GM18499 (cell line): Measurements from ENCODE around the gene AEN.
A peak's percentile ranks its signal among the peaks of the same experiment; 100 is the strongest.
"Not testable (repeated sequence)": the region's sequence is repeated elsewhere in the genome, so short reads cannot be mapped to it uniquely, and the experiment has no call there.

ENCODE experiments used
- ATAC-seq: cut with Tn5 transposase; IDR thresholded peaks from one replicate; pipeline ENCODE4 v1.9.1; 2021; ENCODE audit warnings: moderate number of reproducible peaks; ENCODE audit not compliant: insufficient read depth, unreplicated experiment

The AEN gene

DNA sequence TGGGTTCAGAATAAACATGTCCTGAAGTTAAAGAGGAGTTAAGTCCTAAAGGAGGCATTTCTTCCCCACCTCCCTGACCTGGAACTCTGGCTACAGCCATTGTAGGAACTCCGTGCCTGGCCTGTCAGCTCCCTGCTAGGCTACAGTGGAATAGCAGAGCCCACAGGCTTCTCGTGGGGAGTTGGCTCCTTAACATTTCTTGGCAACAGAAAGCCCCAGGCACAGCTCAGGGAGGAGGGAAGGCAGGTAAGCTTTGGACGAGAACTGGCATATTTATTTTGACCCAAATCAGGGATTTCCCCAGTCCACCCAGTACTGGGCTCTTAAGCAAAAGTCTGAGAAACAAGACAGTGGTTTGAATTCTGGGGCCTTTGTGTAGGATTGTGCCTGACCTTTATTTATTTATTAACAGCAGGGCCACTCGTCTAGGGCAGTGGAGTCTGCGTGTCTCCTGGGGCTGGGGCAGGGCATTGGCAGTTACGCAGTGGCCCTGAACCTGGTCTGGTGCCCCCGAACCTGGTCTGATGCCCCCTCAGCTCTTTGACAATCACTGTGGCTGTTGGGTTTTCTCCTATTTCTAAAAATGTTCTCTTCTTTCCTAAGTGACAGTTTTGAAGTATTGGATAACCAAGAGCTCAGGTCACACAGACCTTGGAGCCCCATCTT lies 9.8 kb downstream of the AEN start:
- no peak for ATAC-seq

DNA sequence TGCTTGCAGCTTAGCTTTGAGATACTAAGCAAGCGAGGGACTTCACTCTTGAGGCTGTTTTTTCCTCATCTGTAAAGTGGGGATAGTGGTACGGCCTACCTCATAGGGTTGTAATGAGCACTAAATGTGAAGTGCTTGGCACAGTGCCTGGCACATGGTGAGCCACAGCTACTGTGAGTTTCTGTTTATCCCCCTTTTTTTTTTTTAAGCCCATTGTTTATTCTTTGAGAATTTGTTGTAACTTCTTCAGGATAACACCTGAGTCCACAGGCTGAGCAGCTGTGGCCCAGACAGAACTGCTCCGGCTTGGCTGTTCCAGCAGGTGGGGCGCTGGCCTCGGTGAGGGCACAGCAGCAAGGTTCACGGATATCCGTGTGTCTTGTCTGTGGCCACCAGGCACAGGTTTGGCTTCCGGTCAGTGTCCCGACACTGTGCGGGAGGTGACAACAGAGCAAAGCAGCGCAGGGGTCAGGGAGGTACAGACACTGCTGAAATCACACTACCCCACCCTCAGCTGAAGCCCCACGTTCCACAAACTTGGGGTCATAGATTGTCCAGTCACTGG lies 10.4 kb downstream of the AEN start:
- no peak for ATAC-seq

DNA sequence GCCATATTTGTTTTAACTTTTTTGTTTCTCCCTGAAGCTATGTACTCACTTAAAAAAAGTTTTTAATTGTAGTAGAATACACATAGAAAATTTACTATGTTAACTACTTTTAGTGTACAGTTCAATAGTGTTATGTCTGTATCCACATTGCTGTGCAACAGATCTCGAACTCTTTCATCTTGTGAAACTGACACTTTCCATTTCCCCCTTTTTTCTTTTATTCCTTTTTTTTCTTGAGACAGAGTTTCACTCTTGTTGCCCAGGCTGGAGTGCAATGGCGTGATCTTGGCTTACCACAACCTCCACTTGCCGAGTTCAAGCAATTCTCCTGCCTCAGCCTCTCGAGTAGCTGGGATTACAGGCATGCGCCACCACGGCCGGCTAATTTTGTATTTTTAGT lies 11.7 kb downstream of the AEN start:
- not testable (repeated sequence) for ATAC-seq

DNA sequence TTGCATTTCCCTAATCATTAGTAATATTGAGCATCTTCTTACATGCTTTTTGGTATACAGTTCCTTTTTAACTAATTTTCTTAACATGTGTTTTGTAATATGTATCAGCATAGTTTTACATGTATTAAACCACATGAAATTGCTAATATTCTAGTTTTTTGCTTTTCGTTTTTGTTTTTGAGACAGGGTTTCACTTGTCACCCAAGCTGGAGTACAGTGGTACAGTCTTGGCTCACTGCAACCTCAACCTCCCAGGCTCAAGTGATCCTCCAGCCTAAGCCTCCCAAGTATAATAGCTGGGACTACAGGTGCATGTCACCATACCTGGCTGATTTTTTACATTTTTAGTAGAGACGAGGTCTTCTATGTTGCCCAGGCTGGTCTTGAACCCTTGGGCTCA lies 13.3 kb downstream of the AEN start:
- no peak for ATAC-seq

DNA sequence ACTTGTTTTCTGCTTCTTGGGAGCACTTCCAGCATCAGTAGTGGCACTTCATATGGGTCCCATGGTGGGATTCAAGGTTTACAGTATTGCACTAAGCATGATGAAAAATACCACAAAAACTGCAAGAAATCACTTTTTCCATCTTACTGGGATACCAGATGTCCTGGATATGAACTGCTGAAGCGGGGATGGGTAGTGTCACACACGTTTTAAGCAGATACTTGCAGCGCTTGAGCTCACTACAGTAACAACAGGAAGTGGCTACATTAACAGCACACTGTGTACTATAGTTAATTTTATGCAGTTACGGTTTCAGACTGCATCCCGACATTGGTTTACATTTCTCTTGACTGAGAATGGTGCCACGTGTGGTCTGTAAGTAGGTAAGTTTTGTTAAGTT lies 14.2 kb downstream of the AEN start:
- peak; percentile 29 for ATAC-seq

DNA sequence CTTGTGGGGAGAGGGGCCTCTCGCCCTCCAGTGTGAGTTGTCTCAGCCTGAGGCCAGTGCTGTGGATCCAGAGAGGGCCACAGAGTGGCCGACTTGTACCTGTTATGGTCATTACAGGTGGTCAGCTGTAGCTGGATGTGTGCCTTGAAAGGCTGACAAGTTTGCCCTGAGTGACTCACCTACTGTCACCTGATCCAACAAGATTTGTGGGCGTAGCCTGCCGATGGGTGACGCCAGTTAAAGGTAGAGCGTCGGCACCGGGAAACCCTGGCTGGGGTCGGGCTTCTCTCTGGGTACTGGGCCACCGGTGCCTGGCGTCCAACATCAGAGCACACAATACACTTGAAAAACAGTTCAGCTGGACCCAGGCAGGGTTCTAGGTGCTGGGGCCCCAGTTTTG lies 14.9 kb downstream of the AEN start:
- ATAC-seq, result no peak

DNA sequence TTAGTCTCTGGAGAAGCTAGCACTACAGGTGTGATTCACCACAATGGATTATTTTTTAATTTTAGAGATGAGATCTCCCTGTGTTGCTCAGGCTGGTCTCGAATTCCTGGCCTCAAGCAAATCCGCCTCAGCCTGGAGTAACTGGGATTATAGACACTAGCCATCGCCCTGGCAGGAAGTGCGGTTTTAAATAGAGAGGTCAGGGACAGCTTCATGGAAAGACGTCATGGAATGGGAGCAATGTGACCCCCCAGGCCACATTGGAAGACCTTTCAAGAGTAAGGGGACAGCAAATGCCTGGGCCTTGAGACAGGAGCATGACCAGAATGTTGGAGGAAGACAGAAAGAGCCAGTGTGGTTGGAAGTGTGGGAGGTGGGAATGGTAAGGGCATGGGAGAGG lies 15.5 kb downstream of the AEN start:
- ATAC-seq, result no peak

DNA sequence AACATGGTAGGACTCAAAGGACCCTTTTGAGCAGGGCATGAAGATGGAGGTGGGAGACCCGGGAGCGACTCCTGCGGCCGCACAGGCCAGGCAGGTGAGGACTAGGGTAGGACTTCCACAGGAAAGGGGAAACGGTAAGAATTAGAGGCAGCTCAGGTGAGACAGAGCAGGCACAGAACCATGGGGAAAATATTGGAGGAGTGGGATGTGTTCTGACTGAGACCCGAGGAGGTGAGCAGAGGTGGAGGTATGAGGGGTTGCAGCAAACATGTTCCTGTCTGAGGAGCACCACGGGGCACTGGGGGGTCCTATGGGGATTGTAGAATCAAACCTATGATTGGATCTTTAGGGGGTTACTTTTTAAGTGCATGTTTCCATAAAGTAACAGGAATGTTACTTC lies 16.3 kb downstream of the AEN start:
- ATAC-seq, result no peak

DNA sequence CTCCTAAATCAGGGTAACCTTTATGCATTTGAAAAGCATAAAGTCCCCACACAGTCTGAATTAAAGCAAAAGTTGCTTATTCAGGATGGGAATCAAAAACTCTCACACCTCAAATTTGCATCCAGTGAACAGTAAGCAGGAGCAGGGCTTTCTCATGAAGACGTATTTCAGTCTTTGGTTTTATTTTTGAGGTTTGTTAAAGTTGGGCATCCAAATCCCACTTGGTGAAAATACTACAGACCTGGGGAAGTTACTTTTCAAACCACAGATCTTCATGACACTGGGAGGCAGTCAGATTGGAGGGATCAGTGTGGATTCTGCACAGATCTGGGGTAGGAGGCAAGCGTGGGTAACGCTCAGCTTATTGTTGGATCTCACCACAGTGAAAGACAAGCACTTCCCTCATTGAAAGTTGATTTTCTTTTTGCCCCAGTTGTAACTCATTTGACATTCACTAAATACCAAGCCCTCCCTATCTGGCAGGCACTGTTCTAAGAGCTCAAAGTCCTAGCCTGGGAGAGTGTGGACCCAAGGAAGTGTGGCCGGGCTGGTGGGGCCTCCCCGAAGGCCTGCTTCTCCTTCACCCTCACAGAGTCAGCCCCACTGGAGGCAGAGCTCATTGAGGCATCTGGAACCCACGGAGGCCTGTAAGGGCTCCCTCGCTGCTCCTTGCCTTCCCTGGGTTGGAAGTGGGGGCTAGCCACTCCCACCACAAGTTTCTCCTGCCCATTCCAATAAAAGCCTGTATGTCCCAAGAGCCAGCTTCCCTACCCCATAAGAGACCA lies 16.9 kb downstream of the AEN start:
- ATAC-seq, result no peak

DNA sequence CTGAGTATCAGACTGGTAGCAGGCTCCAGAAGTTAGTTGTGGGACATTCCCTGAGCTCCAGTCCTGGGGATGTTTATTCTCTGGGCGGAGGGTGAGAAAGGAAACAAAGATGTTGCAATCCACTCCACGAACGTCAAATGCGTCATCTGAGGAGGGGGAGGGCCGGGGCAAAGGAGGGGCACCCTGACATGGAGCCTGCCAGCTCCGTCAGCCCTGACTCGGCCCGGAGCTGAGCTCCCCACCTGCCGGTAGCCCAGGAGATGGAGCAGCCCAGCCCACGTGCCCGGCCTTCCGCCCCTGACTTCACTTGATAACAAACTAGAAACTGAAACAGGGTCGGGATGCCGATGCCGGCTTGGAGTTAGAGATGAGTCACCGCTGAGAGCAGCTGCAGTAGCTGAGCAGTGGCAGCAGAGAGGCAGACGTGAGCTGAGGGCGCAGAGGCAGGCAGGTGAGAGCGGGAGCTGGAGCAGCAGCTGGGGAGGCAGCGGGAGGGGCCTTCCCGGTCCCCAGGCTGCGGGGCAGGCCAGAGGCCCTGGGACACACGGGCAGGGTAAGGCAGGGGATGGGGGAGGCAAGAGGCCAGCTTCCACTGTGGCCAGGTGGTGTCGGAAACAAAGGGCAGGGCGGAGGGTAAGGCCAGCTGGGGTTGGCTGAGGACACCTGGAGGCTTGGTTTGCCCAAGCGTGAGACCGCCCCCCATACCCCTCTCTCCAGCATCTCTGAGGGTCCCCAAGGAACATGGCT lies 17.7 kb downstream of the AEN start, which contains the start of gene ISG20:
TSS of gene ISG20 (plus strand) at position 391 of the 747 bp plus-strand sequence. CDS start at position 742, 351 bp downstream.
- ATAC-seq, result peak; percentile 54

DNA sequence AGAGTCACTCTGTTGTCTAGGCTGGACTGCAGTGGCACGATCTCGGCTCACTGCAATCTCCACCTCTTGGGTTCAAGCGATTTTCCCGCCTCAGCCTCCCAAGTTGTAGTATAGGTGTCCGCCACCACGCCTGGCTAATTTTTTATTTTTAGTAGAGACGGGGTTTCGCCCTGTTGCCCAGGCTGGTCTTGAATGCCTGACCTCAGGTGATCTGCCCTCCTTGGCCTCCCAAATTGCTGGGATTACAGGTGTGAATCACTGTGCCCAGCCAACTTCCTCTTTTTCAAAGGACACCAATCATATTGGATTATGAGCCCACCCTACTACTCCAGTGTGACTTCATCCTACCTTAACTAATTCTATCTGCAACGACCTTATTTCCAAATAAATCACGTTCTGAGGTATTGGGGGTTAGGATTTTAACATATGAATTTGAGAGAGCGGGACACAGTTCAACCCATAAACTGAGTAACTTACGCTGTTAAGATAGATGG lies 20.9 kb downstream of the AEN start:
- ATAC-seq, result no peak

DNA sequence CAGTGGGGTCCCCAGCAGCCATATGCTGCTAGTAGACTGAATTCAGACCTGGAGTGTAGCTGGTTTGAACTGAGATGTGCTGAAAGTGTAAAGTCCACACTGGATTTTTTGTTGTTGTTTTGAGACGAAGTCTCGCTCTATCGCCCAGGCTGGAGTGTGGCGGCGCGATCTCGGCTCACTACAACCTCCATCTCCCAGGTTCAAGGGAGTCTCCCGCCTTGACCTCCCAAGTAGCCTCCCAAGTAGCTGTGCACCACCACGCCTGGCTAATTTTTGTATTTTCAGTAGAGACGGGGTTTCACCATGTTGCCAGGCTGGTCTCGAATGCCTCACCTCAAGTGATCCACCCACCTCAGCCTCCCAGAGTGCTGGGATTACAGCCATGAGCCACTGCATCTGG lies 21.4 kb downstream of the AEN start:
- ATAC-seq, result not testable (repeated sequence)

DNA sequence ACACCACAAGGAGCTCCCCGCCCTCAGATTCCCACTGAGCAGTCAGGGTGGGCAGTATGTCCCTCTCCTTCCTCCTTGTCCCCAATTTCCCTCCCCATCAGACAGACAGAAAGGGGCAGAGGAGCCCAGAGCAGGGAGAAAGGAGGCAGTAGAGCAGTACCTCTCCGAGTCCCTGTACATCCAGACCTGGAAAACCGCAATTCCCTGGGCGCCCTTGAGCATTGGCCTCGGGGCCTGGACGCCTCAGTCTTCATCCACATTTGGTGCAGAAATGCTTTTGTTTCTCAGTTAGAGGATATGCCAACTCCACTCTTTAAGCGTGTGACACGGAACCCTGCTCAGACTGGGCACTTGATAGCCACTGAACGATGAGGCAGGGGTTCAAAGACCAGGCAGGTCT lies 23.6 kb downstream of the AEN start:
- ATAC-seq, result no peak

DNA sequence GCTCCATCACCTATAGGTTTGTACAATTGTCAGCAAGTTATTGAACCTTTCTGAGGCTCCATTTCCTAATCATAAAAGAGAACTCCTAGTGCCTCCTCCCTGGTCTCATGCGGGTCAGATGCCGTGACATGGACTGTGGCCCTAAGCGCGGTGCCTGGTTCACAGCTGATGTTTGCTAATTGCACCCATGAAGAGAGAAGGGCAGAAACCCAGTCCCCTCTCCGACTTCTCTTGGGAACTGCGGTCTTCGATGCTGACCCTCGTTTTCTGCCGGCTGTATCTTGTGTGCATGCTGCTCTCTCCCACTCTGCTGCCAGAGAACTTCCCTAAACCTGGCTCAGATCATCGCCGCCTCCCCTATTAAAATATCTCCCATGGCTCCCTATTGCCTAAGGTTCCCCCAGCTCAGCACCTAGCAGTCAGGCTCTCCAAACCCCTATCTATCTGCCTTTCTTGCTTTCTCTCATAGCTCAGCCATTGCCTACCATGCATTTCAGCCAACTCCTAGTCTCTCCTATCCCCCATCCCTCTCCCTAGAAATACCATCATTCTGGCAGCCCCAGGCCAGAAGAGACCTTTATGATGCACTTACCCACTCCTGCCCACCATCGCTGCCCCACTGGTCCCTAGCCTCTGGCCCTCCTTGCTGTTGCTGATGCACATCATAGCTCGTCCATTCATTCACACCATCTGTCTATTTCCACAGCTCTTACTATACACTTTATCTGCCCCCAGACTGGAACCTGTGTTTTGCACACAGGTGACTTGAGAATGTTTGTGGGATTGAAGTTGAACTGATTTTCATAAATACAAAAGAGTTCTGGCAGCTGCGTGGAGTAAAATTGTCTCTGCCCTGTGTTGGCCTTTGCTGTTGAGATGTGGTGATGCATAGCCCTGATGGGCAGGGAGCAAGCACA lies 24.3 kb downstream of the AEN start:
- ATAC-seq, result no peak

DNA sequence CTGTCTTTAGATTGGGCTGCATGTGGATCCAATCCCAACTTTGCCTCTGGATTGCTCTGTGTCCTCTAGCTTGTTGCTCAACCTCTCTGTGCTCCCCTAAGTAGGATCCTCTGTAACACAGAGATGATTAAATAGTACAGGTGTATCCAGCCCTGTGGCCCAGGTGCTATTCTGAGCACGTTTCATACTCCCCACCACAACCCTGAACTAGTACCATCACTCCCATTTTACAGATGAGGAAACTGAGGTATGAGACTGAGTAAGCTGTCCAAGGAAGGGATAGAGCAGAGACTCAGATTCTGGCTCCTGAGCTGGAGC lies 24.9 kb downstream of the AEN start:
- ATAC-seq, result no peak

DNA sequence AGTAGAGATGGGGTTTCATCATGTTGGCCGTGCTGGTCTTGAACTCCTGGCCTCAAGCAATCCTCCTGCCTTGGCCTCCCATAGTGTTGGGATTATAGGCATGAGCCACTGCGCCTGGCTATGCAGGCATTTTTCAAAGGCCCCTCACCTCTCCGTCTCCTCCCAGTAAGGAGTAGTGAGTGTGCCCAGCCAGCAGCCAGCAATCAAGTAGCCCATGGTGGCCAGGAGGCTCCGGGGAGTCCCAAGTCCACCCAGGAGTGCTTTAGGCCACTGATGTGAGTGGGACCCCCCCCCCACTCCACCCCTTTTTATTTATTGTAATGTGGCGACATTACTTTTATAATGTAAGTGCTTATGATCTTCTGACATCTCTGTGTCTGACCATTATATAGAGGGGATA lies 25.8 kb downstream of the AEN start:
- no peak for ATAC-seq

DNA sequence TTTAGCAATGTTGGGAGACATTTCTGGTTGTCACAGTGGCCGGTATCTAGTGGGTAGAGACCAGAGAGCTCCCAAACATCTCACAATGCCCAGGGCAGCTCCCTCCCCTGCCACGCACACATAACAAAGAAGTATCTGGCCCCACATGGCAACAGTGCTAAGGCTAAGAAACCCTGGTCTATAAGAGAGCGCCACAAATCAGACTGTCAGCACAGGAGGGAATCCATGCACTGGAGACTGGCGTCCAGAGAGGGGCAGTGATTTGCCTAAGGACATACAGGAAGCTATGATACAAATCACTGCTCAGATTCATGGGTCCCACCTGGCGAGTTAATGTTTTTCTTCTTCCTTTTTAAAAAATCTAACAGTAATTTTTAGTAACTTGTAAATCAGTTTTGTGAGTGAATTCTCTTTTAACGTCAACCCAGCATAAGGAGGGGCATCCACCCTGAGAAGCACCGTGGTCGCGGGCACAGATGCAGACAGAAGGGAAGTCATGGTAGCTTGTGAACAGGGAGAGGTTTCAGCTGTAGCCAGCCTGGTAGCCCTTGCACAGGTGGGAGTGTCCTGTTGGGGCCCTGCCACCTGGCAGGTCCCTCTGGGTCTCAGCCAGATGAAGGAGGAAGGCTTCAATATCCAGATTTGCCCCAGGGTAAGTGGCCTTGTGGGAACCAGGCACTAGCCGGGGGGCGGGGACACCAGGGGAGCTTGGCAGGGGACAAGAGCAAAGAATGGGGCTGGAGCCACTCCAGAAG lies 26.4 kb downstream of the AEN start:
- no peak for ATAC-seq

DNA sequence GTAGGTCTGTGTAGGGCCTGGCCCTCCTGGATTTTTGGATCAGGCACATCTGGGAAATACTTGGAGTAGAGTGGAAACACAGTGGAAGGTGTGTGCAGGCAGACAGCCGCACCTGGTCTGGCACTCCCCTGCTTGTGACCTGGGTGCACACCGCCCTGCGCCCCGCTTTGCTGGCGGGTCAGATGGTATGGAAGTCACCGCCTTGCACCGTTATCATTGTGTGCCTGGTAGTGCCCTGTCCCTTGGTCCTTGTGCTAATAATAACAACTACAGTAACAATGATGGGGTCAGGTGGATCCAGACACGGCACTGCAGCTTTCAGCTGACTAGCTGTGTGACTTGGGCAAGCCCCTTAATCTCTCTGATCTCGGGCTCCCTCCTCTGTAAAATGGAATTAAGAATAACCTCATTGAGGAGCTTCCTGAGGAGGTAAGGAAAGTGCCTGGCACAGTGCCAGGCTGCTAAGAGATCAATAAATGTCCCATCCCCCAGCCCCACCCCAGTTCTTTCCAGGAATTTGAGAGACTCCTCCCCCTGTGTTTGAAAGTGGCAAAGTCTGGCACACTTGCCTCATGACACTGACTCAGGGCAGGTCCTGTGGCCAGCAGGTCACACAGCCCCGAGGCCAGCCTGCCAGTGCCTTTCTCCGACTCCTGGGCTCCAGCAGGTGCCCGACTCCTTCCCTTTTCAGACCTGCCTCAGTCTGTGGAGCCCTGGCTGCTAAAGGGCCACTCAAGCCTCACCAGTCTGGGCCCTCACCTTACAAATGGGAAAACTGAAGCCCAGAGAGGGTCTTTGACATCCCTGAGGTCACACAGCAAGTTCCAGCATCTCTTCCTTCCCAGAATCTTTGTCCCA lies 27.4 kb downstream of the AEN start:
- no peak for ATAC-seq
